ENCODE results near the gene KLRF2.

DNA sequence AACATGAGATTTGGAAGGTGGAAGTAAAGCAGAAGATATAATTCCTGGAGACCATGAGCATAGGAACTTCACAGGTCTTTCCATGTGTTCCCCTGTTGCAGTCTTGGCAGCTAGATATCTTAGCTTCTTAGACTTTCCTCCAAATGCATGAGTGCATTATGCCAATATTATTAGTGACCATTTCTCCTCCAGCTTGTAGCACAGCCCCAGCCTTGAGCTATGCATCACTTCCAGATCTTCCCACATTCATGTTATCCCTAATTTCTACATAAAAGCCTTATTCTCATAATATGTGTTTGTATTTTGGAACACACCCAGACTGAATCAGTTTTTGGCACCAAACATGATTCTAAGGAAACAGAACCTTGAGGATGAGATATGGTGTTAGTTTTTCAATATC is 23.2 kb upstream of the KLRF2 start:
- TF ChIP-seq SUZ12 (IDR thresholded peaks at IDR 0.05; ENCODE audit: extremely low read depth, insufficient read depth, insufficient read length) (no peak), ZNF274 (IDR thresholded peaks at IDR 0.05; ENCODE audit: low read depth, low read length) (no peak)
